ENCODE data around the gene FAM171A2. TPM values are rescaled to one million over a fixed set of nuclear protein-coding genes. Genes with fewer than 3 reads are reported as not detected.

FAM171A2 gene
- total and polyA plus RNA-seq, 10 of the 15 experiments (the other 5 are each of a cell fraction or from before 2014, with no cell fraction given) = 0.08 to 1.7 (median 0.27) TPM; not detected in 2

DNA sequence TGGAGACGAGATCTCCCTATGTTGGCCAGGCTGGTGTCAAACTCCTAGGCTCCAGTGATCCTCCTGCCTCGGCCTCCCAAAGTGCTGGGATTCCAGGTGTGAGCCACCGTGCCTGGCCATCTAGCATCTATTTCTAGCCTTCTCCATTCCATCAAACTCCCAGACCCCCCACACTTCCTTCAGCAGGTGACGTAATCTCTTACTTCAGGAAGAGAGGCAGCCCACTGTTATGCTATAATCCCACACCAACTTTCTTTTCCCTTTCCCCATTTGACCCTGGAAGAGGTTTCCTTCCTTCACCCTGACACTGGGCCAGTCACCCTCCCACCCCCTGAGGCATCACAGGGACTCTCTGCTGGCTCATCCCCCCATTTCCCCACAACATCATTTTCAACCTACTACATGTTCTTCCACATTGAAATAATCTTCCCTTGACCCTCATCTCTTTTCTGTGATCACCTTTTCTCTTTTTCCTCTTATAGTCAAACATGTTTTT lies 18.2 kb upstream of the FAM171A2 start:
- H3K79me2 ChIP-seq (ENCODE audit: control insufficient read depth, insufficient read depth, low read length) = no peaks in the 10 kb centered on the region
- H3K27ac ChIP-seq (ENCODE audit: control insufficient read depth, insufficient read depth) = no peak overlapping the region
- ATAC-seq = no peak
- TF ChIP-seq CBX5 (IDR thresholded peaks at IDR 0.05; ENCODE audit: low read depth) = no peak
- no peak for TF ChIP-seq ZSCAN29 (IDR thresholded peaks at IDR 0.05)
- no peak overlapping the region for H2AFZ ChIP-seq (ENCODE audit: control insufficient read depth, low read depth, low read length)
- no peak overlapping the region for H3K4me2 ChIP-seq (ENCODE audit: control insufficient read depth, insufficient read depth)
- H3K27me3 ChIP-seq (replicated peaks in 1 of 2; ENCODE audit: control insufficient read depth in 2 of 2, insufficient read depth in 2 of 2, low read length in 1 of 2) = no peaks in the 10 kb centered on the region; a peak in 2 of 4 replicates
- FAIRE-seq = no peak
- ChIA-PET RAD21 (ENCODE audit: unreplicated experiment) (no interaction called here), CTCF (no interaction called here), SMC1A (ENCODE audit: uncharacterized antibody, unreplicated experiment) (no interaction called here), POLR2A (no interaction called here)
- no peak overlapping the region for H3K4me3 ChIP-seq
- H3K4me1 ChIP-seq (ENCODE audit: control insufficient read depth, insufficient read depth, low read length) = no peaks in the 10 kb centered on the region
- H3K36me3 ChIP-seq (ENCODE audit: control insufficient read depth in 2 of 2, insufficient read depth in 2 of 2, low read length in 1 of 2) = no peaks in the 10 kb centered on the region
- in situ Hi-C loops (cut with MboI) (no loop called here), intact Hi-C loops (cut with micrococcal nuclease; ENCODE audit: unreplicated experiment) (no loop called here)
- DNase-seq (ENCODE audit: low read depth, low spot score) = no peak
- BruUV-seq (replicated peaks) = no TSS peak
- no peaks in the 10 kb centered on the region for H4K20me1 ChIP-seq (ENCODE audit: control insufficient read depth, insufficient read depth)
- 12% methylated on average over 4 of the region's 4 CpGs for WGBS (ENCODE audit: insufficient coverage, insufficient replicate concordance, low lambda C conversion rate, missing lambda C conversion rate)
- H3K9me3 ChIP-seq (replicated peaks; ENCODE audit: control insufficient read depth, insufficient read depth, low read length) = no peaks in the 10 kb centered on the region
- H3K9ac ChIP-seq (ENCODE audit: control insufficient read depth, insufficient read depth, low read length) = no peak overlapping the region

- ATAC-seq (no peak), FAIRE-seq (no peak), DNase-seq (ENCODE audit: low read depth, low spot score) (no peak)
- WGBS (ENCODE audit: insufficient coverage, insufficient replicate concordance, low lambda C conversion rate, missing lambda C conversion rate) = 25% methylated on average over 9 of the region's 9 CpGs
- no TSS peak for BruUV-seq (replicated peaks)
- RAD21 ChIA-PET (ENCODE audit: unreplicated experiment) = no interaction called here
- POLR2A ChIA-PET = no interaction called here
- no peaks in the 10 kb centered on the region; a peak in 2 of 4 replicates for H3K27me3 ChIP-seq (replicated peaks in 1 of 2; ENCODE audit: control insufficient read depth in 2 of 2, insufficient read depth in 2 of 2, low read length in 1 of 2)
- H3K4me3 ChIP-seq = no peak overlapping the region
- no peak overlapping the region for H3K27ac ChIP-seq (ENCODE audit: control insufficient read depth, insufficient read depth)
- no peak overlapping the region for H3K4me2 ChIP-seq (ENCODE audit: control insufficient read depth, insufficient read depth)
- SMC1A ChIA-PET (ENCODE audit: uncharacterized antibody, unreplicated experiment) = no interaction called here
- H2AFZ ChIP-seq (ENCODE audit: control insufficient read depth, low read depth, low read length) = no peak overlapping the region
- in situ Hi-C loops (cut with MboI) (no loop called here), intact Hi-C loops (cut with micrococcal nuclease; ENCODE audit: unreplicated experiment) (no loop called here)
- CTCF ChIA-PET = interaction anchor here (1.1 kb wide), 1 partner anchor 18 kb away, joined by 4 read pairs; the partner anchor contains the start of gene FAM171A2
- H3K79me2 ChIP-seq (ENCODE audit: control insufficient read depth, insufficient read depth, low read length) = no peaks in the 10 kb centered on the region
- no peaks in the 10 kb centered on the region for H3K36me3 ChIP-seq (ENCODE audit: control insufficient read depth in 2 of 2, insufficient read depth in 2 of 2, low read length in 1 of 2)
- no peak overlapping the region for H3K9ac ChIP-seq (ENCODE audit: control insufficient read depth, insufficient read depth, low read length)
- H3K9me3 ChIP-seq (replicated peaks; ENCODE audit: control insufficient read depth, insufficient read depth, low read length) = no peaks in the 10 kb centered on the region
- H3K4me1 ChIP-seq (ENCODE audit: control insufficient read depth, insufficient read depth, low read length) = no peaks in the 10 kb centered on the region
- no peaks in the 10 kb centered on the region for H4K20me1 ChIP-seq (ENCODE audit: control insufficient read depth, insufficient read depth)
- TF ChIP-seq TCF3 (IDR thresholded peaks at IDR 0.05; ENCODE audit: borderline replicate concordance, insufficient read depth, low read depth, low read length) = no peak
- TF ChIP-seq HDGF (IDR thresholded peaks at IDR 0.05) = no peak
- no peak for TF ChIP-seq GATAD2B (conservative IDR thresholded peaks at IDR 0.05; ENCODE audit: low read depth)
- no peak for TF ChIP-seq NFYA (IDR thresholded peaks at IDR 0.05; ENCODE audit: borderline replicate concordance, low read depth, low read length)
- no peak for TF ChIP-seq RAD51 (IDR thresholded peaks at IDR 0.05)
- no peak for TF ChIP-seq NRF1 (conservative IDR thresholded peaks at IDR 0.05; ENCODE audit: low read depth, low read length)
- no peak for TF ChIP-seq POLR2AphosphoS5 (IDR thresholded peaks at IDR 0.05; ENCODE audit: low read length)
- no peak for TF ChIP-seq JUND (IDR thresholded peaks at IDR 0.05; ENCODE audit: low read depth, low read length)
- no peak for TF ChIP-seq SIX5 (IDR thresholded peaks at IDR 0.05; ENCODE audit: low read depth, low read length, severe bottlenecking)
- TF ChIP-seq ZSCAN29 (IDR thresholded peaks at IDR 0.05) = no peak
- no peak for TF ChIP-seq SP1 (IDR thresholded peaks at IDR 0.05; ENCODE audit: low read depth, low read length)
These were observed 17.1 kb upstream of the FAM171A2 start for GRCh38 chr17:44380767-44381166.
